Measurements from ENCODE around the gene ZBTB21.

DNA sequence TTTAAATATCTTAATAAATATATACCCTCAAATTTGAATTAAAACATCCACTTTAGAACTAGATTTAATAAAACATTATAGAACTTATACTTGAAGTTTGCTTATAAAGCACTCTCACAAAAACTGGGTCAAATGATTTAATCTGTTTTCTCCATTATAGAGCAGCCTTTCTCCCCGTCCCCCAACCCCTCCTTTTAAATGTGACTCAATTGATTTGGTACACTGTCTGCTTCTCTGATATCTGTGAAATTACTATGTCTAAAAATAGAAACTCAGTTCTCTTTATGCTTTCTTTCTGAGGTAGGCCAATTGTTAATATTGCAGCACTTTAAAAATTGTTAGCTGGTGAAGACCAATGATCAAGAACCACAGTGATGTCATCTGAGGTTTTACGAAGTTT is 6.9 kb upstream of the ZBTB21 start:
- TF ChIP-seq RFX5 (IDR thresholded peaks at IDR 0.05; ENCODE audit: low read length): no peak
- no peak for TF ChIP-seq GABPA (IDR thresholded peaks at IDR 0.05; ENCODE audit: low read depth)
- TF ChIP-seq, protein P1, sequence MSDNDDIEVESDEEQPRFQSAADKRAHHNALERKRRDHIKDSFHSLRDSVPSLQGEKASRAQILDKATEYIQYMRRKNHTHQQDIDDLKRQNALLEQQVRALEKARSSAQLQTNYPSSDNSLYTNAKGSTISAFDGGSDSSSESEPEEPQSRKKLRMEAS (IDR thresholded peaks at IDR 0.05; ENCODE audit: low read depth): no peak
- no peak for TF ChIP-seq CTCF (IDR thresholded peaks at IDR 0.05)
- no peak for TF ChIP-seq FOXM1 (IDR thresholded peaks at IDR 0.05; ENCODE audit: low read depth)
- TF ChIP-seq FOXJ3 (CRISPR knock-in tag; IDR thresholded peaks at IDR 0.05): no peak
- no peak for TF ChIP-seq RAD21 (IDR thresholded peaks at IDR 0.05; ENCODE audit: low read length)
- TF ChIP-seq, protein P2, sequence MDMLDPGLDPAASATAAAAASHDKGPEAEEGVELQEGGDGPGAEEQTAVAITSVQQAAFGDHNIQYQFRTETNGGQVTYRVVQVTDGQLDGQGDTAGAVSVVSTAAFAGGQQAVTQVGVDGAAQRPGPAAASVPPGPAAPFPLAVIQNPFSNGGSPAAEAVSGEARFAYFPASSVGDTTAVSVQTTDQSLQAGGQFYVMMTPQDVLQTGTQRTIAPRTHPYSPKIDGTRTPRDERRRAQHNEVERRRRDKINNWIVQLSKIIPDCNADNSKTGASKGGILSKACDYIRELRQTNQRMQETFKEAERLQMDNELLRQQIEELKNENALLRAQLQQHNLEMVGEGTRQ (IDR thresholded peaks at IDR 0.05; ENCODE audit: borderline replicate concordance, low read depth, low read length): no peak
- TF ChIP-seq EZH2phosphoT487 (IDR thresholded peaks at IDR 0.05; ENCODE audit: borderline replicate concordance, low read depth): no peak
- no peak for TF ChIP-seq JUND (IDR thresholded peaks at IDR 0.05)
- TF ChIP-seq YY1 (IDR thresholded peaks at IDR 0.05; ENCODE audit: low read depth): no peak
